ENCODE data around the gene HEATR5B.
"Not testable (repeated sequence)": the region's sequence is repeated elsewhere in the genome, so short reads cannot be mapped to it uniquely, and the experiment has no call there.

HEATR5B gene

DNA sequence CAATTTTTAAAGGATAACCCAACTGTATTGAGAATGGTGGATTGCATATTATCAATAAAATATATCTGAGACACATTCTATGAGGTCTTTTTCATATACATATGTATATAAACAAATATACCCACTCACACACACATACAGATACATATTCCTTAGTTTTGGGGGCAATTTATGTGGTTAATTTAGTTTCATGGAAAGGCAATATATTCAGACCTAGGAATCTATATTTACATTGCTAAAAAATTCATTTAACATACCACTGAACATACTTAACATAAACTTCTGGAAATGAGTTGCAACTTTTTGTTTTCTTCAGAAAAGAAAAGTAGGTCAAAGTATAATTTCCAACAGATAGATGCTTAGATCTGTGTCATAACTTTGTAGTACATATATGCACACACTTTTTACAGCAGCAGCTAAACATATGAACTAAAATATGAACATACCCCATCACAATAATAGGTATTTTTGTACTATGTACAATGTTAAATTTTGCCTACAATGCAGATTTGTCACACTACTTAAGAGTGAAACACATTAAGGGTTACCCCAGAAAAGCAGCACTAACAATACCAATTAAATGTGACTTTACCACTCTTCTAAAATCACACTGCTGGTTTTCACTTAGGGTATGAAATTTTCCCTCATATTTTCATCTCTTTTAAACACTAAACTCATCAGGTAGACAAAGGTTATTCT, 23.0 kb downstream of the HEATR5B start:
- DNase-seq = no peak

DNA sequence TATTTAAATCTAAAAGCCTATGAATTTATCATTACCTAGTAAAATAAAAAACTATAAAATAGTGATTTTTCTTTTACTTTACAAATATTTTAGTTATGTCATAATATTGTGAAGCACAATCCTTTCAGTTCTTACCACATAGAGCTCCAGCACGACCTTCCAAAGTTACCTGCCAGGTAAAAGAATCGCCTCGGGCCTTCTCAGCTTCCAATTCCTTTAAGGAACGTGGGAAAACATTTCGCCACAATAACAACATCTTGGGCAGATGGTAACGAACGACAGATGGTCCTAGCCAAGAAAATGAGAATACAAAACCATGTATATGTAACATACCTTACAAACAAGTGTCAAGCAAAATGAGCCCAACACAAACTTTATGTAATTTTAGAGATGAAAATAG, 23.7 kb downstream of the HEATR5B start:
- DNase-seq = no peak

GRCh38 chr2:37059841-37060240, 24.3 kb downstream of the HEATR5B start:
- DNase-seq = no peak

DNA sequence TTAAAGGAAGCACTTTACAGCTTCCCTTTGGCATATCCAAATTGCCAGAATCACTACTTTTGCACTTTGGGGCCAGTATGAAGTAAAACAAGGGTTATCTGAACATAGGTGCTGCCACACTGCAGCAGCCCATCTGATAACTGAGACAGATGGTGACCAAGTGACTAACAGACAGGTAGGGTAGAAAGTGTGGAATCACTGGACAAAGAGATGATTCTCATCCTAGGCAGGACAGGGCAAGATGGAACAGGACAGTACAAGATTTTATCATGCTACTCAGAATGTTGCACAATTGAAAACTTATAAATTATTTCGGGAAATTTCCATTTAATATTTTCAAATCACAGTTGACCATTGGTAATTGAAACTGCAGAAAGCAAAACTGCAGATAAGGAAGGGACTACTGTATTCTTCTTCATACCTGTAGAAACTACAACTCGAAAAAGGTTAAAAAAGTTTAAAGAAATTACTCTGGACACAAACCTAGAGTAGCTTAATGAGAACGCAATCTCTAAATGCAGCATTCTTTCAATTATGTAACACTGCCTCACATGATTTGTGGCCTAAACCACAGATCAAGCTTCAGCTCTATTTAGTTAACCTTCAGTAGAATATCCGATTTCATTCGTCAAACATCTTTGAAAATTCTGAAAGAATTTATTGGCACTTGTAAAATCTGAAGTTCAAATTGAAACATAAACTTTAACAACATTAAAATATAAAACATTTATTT, 31.4 kb downstream of the HEATR5B start:
- no peak for DNase-seq

GRCh38 chr2:37039580-37039979, 44.6 kb downstream of the HEATR5B start:
- no peak for DNase-seq

DNA sequence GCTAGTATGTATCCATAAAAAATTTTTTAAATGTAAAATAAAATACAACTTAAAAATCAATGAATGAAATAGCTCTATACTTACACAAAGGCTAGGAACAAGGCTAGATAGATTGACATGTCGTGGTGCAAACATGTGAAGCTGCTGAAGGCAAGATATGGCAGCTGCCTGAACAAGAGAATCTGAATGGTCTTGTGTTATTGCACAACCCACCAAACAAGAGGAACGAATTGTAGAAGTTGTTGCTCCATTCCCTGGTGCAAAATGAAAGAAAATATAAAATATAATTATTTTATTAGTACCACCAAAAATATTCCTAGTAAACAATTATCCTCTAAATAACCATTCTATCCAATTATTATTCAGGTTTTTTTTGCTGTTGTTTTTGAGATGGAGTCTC, 46.4 kb downstream of the HEATR5B start:
- no peak for DNase-seq

GRCh38 chr2:37029758-37030157, 54.4 kb downstream of the HEATR5B start:
- DNase-seq = no peak

- DNase-seq = no peak
Measured at GRCh38 chr2:37026050-37026449, 58.1 kb downstream of the HEATR5B start.

GRCh38 chr2:37020887-37021796, 63.0 kb downstream of the HEATR5B start:
- no peak for DNase-seq

DNA sequence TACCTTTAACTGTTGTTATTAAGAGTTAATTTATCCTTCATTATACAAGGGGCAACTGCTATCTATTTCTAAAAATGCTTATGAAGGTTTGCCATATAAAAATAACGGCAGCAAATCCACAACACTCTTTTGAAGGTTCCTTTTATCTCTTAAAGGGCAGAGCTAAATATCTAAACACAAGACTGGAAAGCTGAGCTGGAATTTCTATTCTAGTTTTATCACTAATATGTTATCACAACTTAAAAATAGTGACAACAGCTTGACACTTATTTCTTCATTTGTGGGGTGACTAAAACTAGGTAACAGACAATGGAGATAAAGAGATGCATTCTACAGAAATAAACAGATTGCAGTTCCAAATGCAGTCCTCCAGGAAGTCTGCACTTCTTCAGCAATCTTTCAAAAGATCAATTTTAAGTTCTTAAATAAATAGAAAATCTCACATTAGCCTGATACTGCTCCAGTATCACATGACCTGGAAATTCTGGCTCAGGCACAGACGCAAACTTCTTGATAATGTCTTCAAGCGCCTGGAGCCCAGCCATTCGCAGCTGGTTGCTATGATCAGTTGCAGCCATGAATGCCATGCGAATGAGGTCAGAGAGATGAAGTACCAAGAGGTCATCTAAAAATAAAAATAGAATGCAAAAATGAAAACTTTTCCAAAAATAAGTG, 63.8 kb downstream of the HEATR5B start:
- no peak for DNase-seq

DNA sequence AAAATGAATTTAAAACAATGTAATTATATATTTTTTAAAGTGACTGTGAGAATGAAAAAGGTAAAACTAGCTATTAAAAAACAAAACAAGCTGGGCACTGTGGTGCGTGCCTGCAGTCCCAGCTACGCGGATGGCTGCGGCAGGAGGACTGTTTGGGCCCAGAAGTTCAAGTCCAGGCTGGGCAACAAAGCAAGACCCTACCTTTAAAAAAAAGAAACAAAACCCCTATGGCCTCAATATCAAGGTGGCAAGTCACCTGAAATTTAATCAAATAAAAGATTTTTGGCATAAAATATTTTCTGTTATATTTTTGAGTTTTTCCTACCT, 70.9 kb downstream of the HEATR5B start:
- DNase-seq = no peak

DNA sequence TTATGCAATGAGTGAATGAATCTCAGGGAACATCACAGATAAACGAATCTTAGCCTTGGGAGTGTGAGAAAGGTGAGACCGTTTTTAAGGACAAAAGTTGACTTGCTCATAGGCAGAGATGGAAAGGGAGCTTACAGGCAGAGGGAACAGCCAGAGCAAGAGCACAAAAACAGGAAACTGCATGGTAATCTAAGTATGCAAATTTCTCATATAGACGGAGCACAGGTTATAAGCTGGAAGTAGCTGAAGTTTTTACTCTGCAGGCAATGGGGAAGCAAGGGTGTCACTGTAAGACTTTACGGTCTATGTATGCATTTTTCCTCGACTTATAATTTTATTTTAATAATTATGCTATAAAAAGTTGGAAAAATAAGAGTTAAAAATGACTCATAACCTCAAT, 73.0 kb downstream of the HEATR5B start:
- DNase-seq = no peak

DNA sequence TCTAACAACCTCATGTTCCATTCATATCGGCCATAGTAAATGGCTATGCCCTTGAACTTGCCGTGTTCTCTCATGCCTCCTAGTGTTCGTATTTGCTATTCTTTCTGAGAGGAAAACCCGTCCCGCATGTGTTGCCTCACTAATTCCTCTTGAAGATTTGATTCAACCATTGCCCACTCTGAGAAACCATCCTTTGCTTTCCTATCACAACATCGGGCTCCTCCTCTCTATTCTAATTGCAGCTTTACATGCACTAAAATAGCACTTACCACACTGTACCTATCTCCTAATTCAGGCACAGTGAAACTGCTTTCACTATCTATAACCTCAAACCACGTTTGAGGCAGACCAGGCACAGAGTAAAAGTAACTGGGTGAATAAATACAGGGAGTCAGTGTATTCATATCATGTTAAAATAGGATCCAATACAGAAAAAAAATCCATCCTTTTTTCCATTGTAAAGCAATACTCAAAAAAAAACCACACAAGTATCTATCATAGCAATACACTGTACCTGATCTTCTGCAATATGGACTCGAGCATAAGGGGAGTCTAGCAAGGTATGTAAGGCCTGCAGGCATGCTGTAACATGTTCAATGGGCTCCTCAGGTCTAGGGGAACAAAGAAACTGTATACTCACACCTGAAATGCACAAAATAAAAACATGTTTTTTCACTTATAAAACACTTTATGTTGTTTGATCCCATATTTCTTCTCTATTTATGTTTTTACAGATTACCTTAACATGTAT, 78.9 kb downstream of the HEATR5B start:
- no peak for DNase-seq

DNA sequence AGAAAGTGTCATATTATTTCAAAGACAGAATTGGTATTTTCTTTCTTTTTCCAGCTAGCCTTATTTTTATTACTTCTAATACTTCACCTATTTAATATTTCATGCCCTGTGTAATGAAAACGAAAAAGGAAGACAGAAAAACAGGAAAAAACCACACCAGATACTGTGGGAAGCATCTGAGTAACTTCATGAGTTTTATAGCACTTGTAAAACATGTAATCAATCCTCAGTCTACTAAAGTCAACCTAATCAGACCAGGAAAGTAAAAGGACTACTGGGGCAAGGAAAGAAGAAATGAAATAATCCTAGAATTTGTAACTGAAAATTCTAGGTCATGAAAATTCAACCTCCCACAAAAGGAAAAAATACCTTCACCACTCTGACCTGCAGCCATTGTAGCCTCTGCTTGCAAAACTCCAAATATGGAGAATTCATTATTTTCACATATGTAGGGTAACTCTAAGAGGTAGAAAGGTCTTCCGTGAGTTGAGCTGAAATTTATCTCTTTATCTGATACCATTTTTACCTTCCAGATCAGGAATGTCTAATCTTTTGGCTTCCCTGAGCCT, 83.1 kb downstream of the HEATR5B start:
- DNase-seq = no peak

DNA sequence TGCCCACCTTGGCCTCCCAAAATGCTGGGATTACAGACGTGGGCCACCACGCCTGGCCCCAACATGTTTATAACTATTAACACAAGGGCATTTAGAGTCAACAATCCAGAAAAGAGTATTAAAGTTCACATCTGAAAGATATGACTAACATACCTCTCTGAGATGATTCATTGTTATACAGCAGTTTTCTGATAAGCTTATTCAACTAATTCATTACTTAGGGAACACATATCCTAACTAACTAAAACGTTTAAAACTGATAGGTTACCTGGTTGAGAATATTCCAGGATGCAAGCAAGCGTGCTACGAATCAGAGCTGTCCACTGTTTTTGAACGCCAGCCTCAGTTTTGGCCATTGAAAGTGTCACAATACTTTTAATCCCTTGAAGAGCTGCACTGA, 83.9 kb downstream of the HEATR5B start:
- DNase-seq = no peak

- DNase-seq = not testable (repeated sequence)
Measured at GRCh38 chr2:36999416-36999815, 84.8 kb downstream of the HEATR5B start.

- DNase-seq = no peak
Measured at GRCh38 chr2:36993841-36994620, 90.1 kb downstream of the HEATR5B start.

DNA sequence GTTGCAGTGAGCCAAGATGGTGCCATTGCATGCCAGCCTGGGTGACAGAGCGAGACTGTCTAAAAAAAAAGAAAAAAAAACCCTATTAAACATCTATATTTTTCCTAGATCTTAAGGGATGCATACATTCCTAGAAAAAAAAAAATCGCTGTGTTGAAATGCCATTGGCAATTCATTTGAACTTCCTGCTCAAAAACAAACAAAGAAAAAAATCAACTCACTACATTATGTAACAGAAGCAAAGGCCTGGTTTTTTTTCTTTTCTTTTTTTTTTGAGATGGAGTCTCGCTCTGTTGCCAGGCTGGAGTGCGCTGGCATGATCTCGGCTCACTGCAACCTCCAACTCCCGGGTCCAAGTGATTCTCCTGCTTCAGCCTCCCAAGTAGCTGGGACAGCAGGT, 96.2 kb downstream of the HEATR5B start:
- no peak for DNase-seq

DNA sequence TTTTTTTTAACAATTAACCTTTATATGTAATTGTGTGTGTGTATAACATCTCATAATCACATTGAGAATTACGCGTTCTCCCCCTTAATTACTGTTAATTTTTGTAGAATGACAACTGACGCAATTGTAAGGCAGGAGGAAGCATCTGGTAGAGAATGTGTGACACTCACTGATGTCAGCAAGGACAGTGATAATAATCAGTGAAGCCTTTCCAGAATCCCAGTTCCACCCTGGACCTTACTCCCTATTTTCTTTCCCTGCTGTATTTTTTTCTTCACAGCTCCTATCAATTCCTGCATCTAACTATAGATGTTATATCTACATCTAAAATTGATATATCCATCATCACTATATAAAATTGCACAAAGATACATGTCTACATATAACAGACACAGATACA, 101.7 kb downstream of the HEATR5B start:
- no peak for DNase-seq

DNA sequence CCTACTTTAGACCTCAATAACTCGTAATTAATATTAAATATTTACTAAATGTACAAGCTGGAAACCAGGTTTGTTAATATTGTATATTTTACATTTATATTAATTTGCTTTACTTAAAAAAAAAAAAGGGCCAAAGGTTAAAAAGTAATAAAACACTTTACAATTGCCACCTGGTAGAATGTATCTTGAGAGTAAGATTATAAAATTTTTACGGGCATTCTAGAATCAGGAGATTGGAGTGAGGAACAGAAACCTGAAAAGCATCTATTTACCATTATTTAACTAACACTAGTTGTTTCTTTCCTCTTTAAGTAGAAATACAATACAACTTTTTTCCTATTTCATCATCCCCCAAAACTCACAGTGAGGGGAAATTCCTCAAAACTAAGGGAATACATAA, 102.3 kb downstream of the HEATR5B start:
- DNase-seq = no peak

GRCh38 chr2:36979007-36979406, 105.2 kb downstream of the HEATR5B start:
- not testable (repeated sequence) for DNase-seq
